C1 segment of cervical spinal cord (tissue), 14 donors: ENCODE results near the gene MBNL2.

ENCODE experiments used
- DNase-seq, 14 donors: peaks; one replicate each; lab custom pipeline; 2025; lab: John Stamatoyannopoulos, UW

MBNL2 gene

DNA sequence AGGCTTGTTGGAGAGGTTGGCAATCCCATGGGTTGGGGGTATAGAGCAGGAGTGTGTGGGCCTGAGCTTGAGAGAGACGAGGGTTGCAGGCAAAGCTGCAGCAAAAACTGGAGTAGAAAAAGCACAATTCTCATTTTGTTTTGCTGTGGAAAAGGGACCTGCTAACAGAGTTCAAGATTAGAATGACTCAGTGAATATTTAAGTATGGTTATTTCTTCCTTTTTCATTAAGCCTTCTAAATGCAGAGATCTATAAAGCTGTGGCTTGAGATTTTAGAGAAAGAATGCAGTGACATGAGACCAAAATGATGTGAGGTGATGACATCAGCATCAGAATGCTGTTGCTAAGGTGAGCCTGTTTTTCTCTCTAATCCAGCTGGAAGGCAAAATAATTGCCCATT lies 10.8 kb upstream of the MBNL2 start:
- DNase-seq: no peak

DNA sequence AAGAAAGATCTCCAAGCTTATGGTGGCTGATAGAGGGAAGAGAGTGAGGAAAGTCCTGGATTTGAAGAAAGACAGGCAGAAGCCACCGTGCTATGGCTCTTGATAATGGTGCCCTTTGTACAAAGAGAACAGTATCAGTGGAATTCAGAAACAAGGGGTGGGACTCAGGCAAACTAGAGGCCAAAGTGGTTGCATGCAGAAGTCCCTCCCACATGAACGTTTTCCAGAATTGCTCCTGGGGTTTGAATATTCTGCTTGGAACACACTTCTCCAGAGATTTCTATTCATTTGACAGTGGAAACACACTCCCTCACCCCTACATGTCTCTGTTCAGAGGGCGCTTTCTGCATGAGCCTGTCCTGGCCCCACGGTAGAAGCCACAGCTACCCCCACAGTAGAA lies 10.1 kb upstream of the MBNL2 start:
- peak in 3 of 14 donors; percentile 22 to 63 (median 53) for DNase-seq

DNA sequence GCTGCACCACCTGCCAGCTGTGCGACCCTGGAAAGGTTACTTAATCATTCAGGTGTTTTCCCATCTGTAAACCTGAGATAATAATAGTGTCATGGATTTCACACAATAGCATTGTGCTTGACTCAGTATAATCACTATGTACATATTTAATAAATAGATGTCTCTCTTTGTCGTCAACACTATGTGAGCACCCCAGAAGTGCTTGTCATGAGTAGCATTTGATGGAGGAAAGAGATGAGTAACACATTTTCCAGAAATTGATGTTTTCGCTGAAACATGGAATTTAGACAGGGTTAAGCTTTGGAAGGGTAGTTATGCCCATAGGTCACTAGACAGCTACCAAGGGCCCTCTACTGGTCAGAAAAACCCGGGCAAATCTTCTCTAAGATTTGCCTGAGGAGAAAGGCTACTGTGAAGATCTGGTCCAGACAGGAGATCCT lies 9.5 kb upstream of the MBNL2 start:
- DNase-seq: peak in 1 of 14 donors; percentile 20

DNA sequence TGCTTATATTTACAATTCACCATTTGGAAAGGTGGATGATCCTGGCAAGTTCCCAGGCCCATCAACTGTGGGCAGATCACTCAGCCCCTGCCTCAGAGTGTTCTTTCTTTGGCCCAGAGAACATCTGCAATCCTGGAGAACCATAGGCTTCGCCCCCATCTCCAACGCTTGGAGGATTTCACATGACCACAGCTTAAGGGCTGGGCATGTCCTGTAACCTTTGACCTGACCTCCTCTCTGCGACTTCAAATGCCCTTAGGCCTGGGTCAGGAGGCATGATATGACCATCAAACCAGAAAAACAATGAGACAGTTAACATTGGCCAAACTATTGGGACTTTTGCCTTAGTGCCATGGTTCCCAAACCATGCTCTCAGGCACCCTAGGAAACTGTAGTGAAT lies 7.2 kb upstream of the MBNL2 start:
- DNase-seq: no peak

DNA sequence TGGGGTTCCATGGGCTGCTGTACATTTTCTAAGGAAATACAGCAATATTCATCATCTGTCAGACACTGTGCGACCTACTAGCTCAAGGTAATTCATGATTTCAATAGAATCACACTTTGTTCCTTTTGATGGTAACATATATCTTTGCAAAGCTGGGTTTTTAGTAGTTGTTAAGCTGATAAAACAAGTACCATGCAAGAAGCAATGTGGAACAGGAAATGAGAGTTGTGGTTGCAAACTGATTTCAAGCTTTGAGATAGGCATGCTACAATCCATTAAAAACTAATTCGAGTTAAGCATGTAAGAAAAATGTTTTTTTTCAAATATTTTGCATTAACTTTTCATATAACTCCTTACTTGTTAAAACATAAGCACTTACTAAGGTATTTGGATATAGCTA lies 6.8 kb upstream of the MBNL2 start:
- no peak for DNase-seq

DNA sequence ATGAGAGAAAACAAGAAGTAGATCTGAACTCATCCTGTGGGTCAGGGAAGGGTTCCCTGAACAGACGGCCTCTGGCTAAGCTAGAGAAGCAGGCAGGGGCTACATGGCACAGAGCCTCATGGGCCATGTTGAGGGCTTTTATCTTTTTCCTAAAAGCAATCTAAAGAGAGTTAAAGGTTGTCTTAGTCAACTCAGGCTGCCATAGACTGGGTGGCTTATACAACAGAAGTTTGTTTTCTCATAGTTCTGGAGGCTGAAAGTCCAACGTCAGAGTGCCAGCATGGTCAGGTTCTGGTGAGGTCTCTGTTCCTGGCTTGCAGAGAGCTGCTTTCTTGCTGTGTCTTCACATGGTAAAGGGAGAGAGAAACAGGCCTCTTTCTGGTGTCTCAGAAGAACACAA lies 2.9 kb upstream of the MBNL2 start:
- DNase-seq: no peak

DNA sequence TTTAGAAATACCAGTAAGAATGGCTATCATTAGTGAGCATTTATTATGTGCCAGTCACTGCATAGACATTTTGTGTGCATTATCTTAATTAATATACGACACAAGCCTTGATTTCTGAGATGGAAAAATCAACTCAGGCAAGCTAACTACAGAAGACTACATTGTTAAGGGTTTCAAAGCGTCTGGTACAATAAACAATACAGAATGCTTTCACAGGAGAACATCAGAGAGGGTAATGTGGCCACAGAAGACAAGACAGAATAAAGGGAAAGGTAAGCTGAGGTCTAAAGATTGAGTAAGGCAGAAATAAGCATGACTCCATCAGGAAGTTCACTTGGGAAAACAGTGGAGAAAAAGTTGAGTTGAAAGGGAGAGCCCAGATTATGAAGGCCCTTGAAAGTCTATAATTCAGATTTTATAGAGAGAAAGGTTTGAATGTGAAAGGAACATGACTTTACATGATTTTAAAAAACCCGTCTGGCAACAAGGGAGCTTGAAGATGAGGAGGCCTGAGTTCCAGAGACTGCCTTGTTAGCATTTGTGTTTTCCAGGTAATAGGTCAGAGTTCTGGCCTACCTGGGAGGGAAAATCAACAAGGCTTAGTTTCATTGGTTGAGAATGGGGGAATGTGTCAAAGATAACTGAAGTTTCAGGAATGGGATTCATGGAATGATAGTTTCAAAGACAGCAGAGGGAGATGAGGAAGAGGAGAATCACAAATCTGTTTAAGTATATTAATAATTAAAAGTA lies 1.8 kb upstream of the MBNL2 start:
- DNase-seq: no peak

DNA sequence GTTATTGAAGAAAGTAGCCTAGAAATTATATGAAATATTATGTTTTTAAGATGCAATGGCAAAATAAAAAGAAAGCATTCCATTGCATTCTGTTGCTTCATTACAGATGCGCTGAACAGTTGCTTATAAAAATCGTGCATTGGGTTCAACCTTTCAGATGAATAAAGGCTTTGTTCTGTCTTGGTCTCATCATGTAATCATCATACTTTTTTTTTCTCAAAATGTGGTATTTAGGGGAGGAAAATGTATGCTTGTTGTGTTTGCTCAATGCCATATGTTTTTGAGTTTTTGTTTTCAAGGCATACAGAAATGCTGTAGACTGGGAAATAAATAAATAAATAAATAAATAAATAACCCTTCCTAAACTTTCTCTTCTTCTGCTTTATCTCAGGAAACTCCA lies 1.1 kb upstream of the MBNL2 start:
- DNase-seq: peak in 1 of 14 donors; percentile 33

DNA sequence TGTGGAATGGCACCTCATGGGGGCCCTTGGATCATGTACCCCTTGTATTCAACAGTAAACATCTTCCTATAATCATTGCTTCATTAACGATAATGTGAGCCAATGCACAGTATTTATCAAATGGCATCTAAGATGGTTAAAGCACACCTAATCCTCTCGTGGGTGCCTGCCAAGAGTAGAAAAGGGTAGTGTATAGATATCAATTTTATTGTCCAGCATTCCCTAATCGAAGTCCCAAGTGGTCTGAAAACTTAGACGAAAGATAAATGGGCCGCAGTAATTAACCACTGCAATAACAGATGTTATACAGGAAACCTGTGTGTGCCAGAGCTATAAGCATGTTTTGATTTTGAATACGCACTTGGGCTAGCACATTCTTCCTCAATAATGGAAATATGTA lies 667 bp upstream of the MBNL2 start:
- no peak for DNase-seq

DNA sequence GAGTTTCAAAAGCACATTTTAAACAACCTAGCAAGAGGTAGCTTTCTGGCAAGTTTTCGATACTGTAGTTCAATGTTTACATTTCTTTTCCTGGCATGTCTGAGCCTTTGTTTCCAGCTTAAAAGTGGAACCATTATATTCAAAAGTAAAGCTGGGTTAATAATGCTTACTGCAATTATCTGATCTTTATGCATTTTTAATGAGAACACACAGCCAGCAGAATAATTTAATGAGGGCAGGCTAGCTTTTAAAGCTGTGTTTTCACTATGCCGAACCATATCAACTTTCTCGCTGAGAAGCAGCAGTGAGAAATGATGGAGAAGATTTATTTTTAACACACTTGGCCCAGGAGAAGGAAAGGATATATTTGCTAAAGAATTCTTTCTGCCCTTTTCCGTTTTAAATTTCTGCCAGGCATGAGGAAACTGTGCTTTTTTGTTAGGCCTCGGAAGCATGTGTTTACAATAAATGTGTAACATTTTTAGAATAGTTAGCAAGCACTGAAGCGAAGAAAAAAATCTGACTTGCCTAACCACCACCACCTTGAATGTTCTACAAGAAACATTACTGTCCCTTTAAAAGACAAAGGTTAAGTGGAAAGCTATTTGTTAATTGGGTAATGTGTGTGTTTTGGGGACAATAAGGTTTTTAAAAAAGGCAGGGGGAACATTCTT lies 1.0 kb downstream of the MBNL2 start:
- no peak for DNase-seq

DNA sequence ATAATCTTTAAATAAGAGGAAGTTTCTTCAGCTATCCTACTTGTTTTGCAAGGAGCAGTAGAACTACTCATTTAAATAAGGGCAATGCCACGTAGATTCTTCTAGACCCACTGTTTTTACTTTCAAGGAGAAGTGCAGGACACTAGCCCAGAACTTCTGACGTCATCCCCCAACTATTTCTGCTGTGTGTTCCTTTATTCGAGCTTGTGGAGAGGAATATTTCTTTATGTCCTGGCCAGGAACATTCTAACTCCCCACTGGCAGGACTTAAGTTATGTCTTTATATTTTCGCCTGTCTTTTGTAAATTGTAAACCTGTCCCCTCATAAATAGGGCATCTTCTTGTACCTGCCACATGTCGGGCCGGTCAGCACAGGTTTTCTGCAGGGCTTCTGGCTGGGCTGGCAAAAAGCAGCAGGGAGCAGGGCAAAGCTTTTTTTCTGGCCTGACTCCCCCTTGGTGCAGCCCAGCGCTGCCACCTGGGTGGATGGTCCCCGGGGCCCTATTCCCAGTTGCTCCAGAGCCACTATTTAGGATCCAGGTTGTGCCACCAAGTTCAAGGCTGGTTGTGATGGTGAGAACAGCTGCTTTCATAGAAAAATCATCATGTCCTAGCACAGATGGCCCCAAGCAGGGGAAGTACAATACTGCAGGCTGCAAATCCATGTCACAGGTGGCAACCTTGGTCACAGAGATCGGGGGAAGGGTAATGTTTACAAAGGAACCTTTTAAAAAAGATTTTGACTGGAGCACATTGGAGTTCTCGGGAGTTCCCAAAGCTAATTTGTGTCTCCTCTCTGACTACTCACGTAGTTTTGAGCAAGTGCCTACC lies 1.8 kb downstream of the MBNL2 start:
- peak in 11 of 14 donors; percentile 25 to 89 (median 63) for DNase-seq

DNA sequence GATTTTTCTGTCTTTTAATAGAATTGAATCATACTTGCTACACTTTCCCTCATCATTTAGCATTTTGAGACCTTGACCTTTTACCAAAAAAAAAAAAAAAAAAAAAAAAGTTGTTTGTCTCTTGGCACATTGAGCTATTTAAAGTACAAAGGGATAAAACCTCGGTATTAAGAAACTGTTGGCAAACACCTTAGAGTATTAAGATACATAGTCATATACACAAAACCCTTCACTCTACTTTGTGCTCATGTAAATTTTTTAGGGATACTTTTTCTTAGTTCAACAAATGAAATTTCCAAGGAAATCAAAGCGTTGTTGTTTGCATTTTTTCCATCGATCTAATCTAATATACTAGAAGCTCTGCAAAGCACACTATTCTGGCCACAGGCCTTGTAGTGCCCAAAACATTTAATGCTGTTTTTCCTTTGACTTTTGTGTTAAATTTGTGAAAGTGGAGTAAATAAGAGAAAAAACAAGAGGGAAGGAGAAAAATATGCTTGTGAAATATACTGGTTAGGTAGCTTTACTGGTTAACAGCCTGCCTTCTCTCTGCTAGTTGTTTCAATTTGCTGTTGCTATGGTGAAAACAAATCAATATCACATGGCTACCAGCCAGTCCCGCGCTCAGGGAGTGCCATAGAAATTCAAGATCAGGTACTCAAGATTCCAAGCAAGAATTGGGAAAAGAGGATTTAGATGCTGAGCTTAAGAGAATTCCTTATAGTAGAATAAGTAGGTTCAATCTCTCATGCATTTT lies 2.6 kb downstream of the MBNL2 start:
- DNase-seq: peak in 1 of 14 donors; percentile 47

DNA sequence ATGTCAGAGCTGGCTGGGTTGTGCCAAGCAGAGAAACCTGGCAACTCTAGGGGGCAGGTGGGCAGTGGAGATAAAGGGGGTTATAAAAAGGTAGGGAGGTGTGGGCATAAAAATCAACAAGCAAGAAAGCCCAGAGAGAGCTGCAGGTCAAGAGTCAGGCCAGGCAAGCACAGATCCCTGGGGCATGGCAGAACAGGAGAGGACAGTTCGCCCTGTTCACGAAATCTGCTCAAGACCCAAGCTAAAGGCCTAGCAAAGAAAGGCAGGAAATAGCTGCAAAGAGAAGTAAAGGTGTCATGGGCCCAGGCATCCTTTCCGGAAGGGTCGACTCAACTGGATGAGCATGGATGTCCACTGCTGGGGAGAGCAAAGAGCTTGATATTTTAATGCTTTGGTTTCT lies 3.4 kb downstream of the MBNL2 start:
- DNase-seq: peak in 1 of 14 donors; percentile 46

DNA sequence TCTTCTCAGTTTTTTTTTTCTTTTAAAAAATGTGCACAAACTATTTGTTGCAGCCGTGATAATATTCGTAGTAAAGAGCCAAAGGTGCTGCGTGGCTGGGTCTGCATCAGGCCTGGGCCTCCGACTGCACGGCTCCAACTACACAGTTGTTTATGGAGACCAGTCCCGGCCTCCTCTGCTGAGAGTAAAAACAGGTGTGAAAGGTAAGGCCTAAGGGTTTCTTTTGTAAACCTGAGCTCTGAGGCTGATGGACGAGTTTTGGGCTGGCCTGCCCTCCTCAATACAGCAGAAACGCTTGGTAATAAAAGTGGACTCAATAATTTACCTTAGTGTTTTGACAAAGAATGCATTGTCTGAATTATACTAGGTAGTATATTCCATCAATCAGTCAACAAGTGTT lies 3.9 kb downstream of the MBNL2 start:
- DNase-seq: peak in 1 of 14 donors; percentile 42

DNA sequence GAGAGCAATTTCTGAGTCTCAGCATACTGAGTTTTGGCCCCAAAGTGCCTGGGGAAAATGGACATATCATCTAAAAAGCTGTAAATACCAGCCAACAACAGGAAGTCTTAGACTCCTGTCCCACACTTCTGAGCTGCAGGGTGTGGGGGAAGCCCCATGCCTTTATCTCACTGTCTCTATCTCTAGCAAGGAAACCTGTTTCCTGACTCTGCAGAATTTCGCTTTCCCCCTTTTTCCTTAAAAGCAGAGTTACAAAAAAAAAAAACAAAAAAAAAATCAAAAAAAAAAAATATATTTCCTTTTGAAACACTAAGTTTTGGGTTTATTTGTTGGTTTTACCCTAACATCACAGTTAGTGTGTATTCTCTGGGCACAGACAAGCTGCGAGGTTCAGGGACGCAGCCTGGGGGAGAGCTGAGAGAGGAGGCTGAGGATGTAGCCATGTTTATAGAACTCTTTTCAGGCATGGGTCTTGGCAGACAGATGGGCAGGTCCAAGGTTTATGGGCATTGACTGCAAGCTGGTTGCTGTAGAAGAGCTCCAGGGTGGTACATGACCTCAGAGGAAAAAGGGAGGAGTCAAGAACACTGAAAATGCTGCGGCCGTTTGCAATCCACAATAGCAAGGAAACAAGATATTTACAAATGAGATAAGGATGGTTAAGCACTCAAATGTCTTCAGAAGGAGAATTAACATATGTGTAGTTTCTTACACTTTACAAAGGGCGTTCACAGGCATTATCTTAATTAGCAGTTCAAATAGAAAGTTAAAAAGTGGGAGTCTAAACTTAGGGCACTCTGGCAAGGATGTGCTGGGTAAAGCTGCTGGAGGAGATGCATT lies 4.9 kb downstream of the MBNL2 start:
- DNase-seq: peak in 1 of 14 donors; percentile 34

DNA sequence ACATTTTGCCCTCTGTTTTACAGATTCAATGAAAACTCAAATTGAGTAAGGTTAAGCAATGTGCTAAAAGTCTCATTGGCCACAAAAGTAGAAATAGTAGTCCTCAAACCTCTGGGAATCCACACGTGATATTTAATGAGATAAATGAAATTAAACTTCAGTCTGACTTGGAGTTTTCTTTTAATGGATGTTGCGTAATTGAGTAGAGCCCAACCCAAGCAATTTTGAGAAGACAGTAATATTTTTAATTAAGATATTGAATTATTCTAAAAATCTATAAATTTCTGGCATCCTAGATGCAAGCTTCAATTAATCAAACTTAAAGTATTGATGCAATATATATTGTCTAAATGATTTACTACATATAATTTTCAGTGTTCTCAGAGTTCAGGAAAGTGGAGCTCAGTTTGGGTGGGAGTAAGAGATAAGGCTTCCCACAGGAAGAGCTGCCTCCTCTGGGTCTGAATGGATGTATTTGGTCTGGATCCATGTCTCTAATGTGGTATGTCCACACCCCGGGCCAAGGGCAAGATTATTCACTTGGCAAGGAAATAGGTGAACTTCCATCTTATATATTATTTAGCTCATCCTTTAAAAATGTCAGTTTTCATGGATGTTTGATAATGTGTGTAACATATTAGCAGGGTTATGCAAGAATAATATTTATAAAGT lies 6.9 kb downstream of the MBNL2 start:
- no peak for DNase-seq

DNA sequence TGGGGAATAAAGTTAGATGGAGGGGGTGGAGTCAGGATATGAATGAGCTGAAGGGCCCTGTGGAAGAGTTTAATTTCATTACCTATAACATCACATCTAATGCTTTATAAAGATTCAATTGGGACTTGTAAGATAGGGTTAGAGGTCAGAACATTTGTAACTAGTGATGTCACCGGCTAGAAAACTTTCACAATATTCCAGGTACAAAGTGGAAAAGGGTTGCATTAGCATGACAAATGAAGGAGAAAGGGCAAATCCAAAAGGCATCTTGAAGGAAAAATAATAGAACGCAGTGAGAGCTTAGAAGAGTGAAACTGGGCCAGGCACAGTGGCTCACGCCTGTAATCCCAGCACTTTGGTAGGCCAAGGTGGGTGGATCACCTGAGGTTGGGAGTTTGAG lies 7.6 kb downstream of the MBNL2 start:
- no peak for DNase-seq

DNA sequence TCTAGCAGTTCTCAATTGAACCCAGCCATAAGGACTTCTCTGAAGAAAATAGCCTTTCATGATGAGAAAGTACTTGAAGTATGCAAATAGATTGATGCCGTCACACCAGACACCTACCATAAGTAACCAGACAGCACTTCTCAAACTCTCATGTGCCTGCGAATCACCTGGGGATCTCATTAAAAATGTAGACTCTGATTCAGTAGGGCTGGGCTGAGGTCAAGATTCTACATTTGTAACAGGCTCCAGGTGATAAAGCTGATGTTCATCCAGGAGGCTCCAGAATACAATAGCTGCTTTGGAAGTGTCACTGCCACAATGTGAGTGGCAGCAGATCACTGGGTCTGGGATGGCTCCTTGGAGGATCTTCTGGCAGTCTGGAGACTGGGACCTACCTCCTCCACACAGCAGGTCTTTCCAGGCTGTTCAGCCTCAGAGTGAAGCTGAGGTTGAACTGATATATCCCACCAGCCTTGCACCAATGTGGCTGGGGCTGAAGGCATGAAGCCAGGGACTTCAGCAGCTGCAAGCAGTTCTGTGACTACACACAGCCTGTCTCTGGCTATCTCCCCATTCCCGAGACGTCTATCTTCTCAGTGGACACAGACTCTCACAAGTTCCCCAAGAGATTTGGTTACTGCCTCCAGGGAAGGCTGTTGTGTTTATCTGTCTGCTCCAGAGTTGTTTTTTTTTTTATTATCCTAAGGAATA lies 9.1 kb downstream of the MBNL2 start:
- DNase-seq: no peak

DNA sequence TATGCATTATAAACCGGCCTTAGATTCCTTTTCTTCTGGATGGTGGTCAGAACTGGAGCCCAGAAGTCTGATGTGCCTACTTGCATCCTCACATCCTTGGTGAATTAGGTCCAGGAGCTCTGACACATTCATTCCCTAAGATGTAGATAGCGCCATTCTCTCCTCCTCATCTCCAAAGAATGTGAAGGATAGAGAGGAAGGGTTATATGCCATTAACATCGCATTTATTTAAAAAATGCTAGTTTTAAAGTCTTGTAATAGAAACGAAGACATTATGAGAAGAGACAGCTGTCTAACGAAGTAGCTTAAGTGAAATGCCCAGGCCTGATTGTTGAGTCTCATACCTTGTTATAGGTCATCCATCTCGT lies 9.7 kb downstream of the MBNL2 start:
- DNase-seq: no peak

DNA sequence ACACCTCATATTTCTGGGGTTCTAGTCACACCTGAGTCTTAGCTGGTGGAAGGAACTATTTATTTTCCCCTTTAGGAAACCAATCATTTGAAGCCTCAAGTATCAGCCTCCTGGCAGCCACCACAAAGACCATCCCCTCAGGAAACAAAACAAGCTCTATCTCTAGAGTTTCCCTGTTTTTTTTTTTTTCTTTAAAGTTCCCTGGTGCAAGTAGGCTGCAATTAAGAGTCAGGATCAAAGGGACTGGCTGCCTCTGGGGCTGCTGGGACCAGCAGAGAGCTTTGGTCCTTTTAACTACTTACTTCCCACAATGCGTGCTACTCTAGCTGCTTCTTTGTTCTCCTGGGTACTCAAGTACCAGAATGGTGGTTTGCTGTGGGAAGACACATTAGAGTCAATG lies 11.4 kb downstream of the MBNL2 start:
- no peak for DNase-seq
